Placental pericyte (primary cell): ENCODE data around the gene CETN3. TPM values are rescaled to one million over a fixed set of nuclear protein-coding genes. Genes with fewer than 3 reads are reported as not detected.

Source experiments
- total RNA-seq: library from RNA; depleted of rRNA; stranded (reverse); fragments of >200 nt; gene quantifications from 2 replicates; pipeline ENCODE4 v1.2.3, GENCODE V29; 2012

CETN3 gene
- 6.6 and 10.3 TPM in 2 replicates for total RNA-seq

DNA sequence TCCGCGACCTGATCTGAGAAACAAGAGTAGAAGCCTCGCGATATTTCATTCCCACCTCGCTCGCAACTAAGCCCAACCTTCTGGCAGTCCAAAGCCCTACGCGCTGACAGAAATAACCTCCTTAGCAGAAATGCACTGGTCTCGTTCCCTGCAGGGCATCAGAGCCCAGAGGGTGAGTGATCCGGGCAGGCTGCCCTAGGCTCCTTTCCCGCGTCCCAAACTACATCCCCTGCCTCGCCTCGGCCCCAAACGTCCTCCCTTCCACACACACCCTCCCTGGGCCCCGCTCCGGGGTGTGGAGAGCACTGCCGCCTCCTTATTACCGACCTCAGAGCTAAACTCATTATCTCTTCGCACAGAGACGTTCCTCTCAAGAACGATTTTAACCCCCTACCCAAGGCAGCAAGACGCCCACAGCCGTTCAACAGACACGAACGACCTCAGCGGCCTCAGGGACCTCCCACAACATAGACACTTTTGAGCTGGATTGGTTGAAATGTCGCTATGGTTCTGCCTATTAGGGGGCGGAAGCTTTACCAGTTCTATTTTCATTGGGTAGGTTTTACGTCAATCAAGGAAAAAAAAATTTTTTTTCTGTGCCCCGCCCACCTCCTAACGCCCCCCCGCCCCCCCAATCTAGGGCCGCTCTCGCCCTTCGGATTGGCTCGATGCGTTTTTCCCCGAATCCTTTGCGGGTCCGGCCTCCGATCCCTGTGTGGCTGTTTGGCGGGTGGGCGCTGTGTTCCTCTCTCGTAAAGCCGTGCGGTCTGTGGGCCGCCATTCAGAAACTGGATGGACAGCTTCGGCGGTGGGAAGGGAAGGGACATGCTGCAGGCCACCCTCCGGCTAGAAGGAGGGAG lies at the start of gene CETN3:
CETN3 (minus strand) TSS at position 439 of the 860 bp plus-strand sequence; CDS start at position 344, 95 bp downstream.

Other genes with a start within 250 kb of the CETN3 start
- 3.9 and 5.2 TPM in 2 replicates for gene MBLAC2, start 65.0 kb upstream of the CETN3 start, total RNA-seq
- gene POLR3G, start 65.1 kb upstream of the CETN3 start, total RNA-seq, result 1.1 and 5.0 TPM in 2 replicates
- gene LYSMD3, start 119.8 kb upstream of the CETN3 start, total RNA-seq, result 21.6 and 25.2 TPM in 2 replicates
- 0.14 and 0.66 TPM in 2 replicates for gene ADGRV1, start 149.0 kb upstream of the CETN3 start, total RNA-seq